Activated effector memory CD4-positive, alpha-beta T cell treated with Interleukin-2 at 50 U/mL for 16 hours (primary cell): ENCODE data around the gene BEND3.

Source experiments
- DNase-seq: peaks from one replicate; pipeline ENCODE4 v3.0.0-alpha.2; 2020

BEND3 gene

DNA sequence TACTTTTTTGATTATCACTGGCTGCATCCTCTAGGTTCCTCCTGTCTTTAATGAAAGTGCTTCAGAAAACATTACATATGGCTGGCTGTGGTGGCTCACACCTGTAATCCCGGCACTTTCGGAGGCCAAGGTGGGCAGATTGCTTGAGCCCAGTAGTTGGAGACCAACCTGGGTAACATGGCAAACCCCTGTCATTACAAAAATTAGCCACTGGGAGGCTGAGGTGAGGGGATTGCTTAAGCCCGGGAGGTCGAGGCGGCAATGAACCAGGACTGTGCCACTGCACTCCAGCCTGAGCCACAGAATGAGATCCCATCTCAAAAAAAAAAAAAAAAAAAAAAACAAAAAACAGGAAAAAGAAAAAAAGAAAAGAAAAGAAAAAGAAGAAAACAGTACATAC is 35.3 kb downstream of the BEND3 start:
- no peak for DNase-seq

DNA sequence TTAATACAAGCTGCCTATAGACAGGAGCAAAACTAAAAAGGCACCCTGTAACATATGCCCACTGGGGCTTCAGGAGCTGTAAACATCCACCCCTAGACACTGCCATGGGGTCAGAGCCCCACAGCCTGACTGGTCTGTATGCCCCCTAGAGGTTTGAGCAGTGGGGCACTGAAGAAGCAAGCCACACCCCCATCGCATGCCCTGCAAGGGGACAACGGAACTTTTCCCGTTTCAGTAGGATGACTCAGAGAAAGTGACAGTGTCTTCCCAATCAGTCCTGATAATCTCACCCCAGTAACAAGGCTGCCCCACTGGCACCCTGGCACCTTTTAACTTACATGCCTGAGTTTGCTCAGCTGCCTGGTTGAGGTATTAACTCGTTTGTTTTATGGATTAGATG is 35.9 kb downstream of the BEND3 start:
- DNase-seq: no peak

GRCh38 chr6:107077710-107078109 is 37.6 kb downstream of the BEND3 start:
- no peak for DNase-seq

- DNase-seq: no peak
Measured at GRCh38 chr6:107075951-107076381, 39.3 kb downstream of the BEND3 start.

- DNase-seq: no peak
Measured at GRCh38 chr6:107070686-107071085, 44.6 kb downstream of the BEND3 start.

DNA sequence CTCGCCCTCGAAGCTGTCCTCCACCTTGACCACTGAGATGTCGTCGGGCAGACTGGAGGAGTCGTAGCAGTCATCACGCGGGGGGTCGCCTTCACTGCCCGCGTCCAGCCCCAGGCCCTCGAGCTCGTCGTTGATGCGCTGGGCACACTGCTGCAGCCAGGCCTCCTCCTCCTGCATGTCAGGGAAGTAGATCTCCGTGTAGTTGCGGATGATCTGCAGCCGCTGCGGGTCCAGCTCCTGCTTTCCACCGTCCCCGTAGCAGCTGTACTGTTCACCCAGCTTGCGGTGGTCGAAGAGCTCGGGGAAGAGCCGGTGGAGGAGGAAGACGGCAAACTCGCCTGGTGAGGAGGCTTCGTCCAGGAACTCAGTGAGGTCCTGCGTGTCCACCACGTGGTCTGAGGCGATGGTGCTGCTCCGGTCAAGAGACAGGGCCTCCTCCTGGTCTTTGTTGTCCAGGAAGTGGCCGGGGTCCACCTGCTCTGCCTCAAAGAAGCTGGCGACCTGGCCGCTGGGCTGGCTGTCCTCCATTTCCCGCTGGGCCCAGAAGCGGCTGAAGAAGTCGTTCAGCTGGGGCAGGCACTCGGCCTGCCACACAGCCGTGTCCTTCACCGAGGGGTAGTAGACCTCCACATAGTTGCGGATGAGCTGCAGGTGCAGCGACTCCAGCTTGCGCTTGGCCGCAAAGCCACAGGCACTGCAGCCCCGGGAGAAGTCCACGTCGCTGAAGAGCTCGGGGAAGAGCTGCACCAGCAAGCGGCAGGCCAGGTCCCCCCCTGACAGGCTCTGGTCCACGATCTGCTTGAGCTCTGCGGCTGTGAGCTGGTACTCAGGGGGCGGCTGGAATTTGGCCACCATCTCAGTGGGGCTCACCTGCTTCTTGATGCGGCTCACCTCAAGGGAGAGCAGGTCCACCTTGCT is 45.4 kb downstream of the BEND3 start:
- no peak for DNase-seq

- no peak for DNase-seq
Measured at GRCh38 chr6:107068691-107069630, 46.4 kb downstream of the BEND3 start.

DNA sequence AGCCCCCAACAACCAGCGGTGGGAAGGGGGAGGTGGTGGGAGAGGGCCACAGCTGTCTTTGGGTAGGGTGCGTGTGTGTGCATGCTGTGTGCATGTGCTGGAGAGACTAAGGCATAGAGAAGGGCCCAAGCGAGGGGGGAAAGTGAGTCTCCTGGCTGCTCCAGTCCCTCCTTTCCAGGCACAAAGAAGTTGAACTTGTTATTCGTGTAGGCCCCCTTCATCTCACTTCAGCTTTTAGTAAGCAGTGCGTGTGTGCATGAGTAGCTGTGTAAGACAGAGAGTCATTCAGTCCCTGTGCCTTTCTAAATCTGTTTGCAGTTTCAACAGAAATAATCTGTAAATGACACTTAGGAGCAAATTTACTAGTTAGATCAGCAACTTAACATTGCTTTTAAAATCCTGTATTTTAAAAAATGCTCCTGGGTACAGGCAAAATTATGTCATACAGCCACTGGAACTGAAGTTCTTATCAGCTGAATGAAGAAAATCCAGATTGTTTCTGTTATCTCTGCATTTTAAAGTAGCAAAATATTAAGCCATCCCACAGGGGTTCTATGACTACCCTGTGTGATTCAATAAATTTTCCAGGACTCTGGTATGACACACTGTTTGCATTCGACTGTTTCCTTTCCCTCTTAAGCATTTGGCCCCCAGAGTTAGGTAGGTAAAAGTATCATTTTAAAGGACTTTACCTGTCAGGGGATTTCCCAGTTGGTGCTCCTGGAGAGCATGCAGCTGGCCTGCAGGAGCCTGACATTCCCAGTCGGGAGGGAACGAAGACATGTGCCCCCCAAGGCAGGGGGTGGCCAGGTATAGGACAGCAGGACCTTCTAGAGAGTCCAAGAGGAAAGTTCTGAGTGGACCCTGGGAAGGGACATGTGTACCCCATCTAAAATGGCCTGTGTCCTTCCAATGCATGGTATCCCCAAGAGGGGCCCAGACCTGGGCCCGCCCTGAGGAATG is 48.3 kb downstream of the BEND3 start:
- DNase-seq: no peak

DNA sequence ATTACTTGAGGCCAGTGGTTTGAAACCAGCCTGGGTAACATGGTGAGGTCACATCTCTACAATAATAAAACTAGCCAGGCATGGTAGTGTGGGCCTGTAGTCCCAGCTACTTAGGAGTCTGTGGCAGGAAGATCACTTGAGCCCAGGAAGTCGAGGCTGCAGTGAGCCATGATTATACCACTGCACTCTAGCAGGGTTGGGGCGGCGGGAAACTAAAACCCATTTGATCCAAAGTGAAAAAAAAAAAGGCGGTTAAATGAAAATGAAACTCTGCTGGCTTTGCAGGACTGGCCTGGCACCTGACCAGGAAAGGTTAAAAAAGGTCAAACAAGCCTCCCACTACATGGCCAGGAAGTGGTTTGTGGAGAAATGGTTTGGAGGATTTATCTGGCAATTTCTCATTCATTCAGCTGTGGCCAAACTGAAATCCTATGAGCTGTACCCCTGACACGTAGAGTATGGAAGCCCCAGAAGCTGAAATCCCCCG is 50.7 kb downstream of the BEND3 start:
- DNase-seq: no peak

DNA sequence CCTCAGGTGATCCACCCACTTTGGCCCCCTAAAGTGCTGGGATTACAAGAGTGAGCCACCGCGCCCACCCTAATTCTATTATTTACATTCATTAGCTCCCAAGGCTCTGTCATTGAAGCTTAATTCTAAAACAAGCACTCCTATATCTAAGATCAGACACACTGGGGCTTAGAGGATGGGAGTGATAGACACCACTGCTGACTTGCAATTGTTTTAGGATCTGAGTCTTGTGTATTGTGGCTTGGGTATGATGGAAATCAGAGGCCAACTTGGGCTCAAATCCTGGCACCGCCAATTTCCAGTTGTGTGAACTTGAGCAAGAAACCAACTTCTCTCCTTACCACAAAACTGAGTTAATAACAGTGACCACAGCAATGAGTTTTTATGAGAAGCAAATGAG is 52.6 kb downstream of the BEND3 start:
- DNase-seq: no peak

GRCh38 chr6:107061125-107062020 is 53.9 kb downstream of the BEND3 start:
- no peak for DNase-seq

- DNase-seq: no peak
Measured at GRCh38 chr6:107060704-107061103, 54.6 kb downstream of the BEND3 start.

DNA sequence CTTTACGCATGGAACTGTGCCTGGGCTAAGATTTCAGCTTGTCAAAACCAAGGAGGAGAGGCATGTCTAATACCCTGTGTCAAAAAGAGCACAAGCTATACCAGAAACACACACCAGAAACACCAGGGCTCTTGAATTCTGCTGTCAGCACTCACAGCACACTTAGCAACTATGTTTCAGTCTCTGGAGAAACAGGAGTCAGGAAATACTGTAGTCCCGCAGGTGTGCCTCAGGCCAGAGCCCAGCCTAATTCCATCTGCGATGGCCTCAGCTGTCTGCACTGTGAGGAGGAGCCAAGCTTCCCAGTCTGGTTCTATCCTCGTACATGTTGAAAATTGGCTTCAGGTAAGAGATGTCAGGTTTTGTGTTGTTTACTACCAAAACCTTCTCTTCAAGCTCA is 55.7 kb downstream of the BEND3 start:
- no peak for DNase-seq

DNA sequence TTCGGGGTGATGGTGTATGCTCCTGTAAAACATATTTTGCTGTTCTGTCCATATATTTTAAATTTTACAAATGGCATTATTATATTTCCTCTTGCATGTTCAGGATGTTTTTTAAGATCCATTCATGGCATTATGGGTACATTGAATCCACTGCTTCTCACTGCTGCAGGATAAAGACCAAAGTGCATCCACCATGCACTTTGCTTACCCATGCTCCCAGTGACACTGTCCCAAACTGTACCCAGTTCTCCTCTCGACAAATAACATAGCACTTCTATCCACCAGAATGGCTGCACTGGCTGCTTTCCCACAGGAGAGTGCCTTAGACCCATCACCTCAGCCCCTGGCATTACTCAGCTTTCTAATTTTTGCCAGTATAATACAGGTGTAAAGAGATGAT is 57.6 kb downstream of the BEND3 start:
- DNase-seq: no peak

GRCh38 chr6:107056796-107057195 is 58.5 kb downstream of the BEND3 start:
- DNase-seq: no peak

- DNase-seq: no peak
Measured at GRCh38 chr6:107047807-107048206, 67.5 kb downstream of the BEND3 start.

- no peak for DNase-seq
Measured at GRCh38 chr6:107045826-107046675, 69.3 kb downstream of the BEND3 start.

DNA sequence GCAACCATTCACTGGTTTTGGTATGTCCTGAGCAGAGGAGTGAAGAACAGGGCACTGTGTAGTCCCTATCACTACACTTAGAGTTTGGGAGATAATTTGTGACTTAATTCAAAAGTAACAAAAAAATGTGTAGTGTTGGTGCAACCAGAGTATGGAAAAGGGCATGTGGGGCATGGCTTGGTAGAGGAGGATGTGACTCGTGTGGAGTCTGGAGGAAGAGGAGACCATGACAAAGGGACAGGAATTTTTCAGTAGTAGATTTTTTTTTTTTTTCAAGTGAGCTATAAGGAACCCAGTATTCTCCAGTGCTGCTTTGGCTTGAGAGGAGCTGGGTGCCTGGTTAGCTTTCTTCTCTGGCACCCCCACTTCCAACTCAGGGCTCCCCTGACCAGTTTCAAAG is 82.2 kb downstream of the BEND3 start:
- no peak for DNase-seq

DNA sequence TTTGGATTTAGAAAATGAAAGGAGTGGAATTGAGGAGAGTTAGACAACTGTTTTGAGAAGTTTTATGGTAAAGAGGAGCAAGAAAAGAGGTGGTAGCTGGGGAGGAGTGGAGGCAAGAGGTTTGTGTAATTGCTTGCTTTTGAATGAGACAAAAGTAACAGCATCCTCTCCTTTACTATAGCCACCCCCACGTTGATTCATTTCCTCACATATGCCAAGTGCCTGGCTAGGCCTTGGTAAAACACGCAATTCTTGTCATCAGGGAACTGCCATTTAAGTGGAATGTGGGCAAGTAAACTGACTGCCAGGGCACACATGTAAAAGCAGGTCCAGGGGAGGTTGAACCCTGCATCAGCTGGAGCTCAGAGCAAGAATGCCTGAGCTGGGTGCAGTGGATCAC is 83.3 kb downstream of the BEND3 start:
- no peak for DNase-seq

DNA sequence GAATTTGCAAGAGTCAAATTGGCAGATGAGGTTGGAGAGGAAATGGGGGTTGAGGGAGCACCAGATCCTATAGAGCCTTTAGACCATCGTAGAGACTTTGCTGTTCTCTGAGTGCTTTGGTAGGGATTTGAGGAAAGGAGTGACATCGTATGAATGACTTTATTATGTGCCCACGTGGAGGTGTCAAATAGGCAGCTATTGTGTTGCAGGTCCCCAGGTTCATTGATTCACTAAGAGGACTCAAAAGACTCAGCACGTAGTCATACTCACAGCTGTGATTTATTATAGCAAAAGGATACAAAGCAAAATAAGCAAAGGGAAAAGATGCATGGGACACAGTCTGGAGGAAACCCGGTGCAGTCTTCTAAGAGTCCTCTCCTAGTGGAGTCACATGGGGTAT is 85.2 kb downstream of the BEND3 start:
- no peak for DNase-seq
